Esophagus muscularis mucosa (tissue), 4 donors: ENCODE results near the gene ANKRD34A.

Source experiments
- CTCF ChIP-seq, 3 experiments: fragments of 200-600 bp in 2 of 3; fragments of 450-650 bp in 1 of 3; sonication (generic) in 2 of 3; IDR thresholded peaks; one replicate each; pipeline ENCODE4 v1.5.1; 2017 to 2019; ENCODE audit warnings: antibody characterized with exemption in 3 of 3, mild to moderate bottlenecking in 2 of 3, moderate library complexity in 1 of 3
- EP300 ChIP-seq: sonication (generic); formaldehyde crosslinking; IDR thresholded peaks from one replicate; pipeline ENCODE4 v1.6.1; 2017; ENCODE audit warnings: antibody characterized with exemption
- POLR2A ChIP-seq: fragments of 450-650 bp; IDR thresholded peaks from one replicate; pipeline ENCODE4 v1.6.1; 2017; ENCODE audit warnings: antibody characterized with exemption, moderate library complexity, mild to moderate bottlenecking, low read depth
- POLR2AphosphoS5 ChIP-seq, 2 donors: sonication (generic); formaldehyde crosslinking; IDR thresholded peaks; one replicate each; pipeline ENCODE4 v1.6.1; 2017; ENCODE audit warnings: antibody characterized with exemption in 2 of 2

GRCh38 chr1:145978854-145979745, 14.7 kb upstream of the ANKRD34A start:
- TF ChIP-seq CTCF (IDR thresholded peaks at IDR 0.05) (peak; percentile 7 to 17 (median 12)), POLR2A (peak; percentile 6), EP300 (peak; percentile 77), POLR2AphosphoS5 (IDR thresholded peaks at IDR 0.05) (peak in 1 of 2 donors; percentile 96)
